ENCODE measurements around the gene OSR1.
"Not testable (repeated sequence)": the region's sequence is repeated elsewhere in the genome, so short reads cannot be mapped to it uniquely, and the experiment has no call there.

Gene OSR1

GRCh38 chr2:19358242-19359020, at the start of gene OSR1:
TSS of gene OSR1 (minus strand) at chr2:19358623. CDS start at chr2:19353805, 4,818 bp downstream.
- no peak for DNase-seq

DNA sequence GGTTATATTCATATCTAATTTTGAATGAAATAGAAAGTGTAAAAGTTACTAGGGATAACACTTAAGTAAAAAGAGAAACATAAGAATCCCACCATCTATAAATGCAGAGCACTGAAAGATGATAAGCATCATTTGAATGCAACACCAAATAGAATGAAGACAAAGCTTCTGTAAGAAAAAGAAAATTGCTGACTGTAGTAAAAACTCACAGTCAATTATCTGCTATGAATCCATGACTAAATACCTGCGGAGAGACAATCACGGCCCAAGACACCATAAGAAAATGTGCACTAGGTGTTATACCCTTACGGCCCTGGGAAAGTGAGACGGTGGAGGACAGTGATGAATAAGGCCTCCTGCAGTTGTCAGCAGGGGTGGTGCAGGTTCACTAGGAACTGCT, 45.4 kb upstream of the OSR1 start:
- no peak for DNase-seq

GRCh38 chr2:19392191-19392590, 33.8 kb upstream of the OSR1 start:
- DNase-seq: no peak

- not testable (repeated sequence) for DNase-seq
Observed at GRCh38 chr2:19389469-19389868, 31.0 kb upstream of the OSR1 start.

DNA sequence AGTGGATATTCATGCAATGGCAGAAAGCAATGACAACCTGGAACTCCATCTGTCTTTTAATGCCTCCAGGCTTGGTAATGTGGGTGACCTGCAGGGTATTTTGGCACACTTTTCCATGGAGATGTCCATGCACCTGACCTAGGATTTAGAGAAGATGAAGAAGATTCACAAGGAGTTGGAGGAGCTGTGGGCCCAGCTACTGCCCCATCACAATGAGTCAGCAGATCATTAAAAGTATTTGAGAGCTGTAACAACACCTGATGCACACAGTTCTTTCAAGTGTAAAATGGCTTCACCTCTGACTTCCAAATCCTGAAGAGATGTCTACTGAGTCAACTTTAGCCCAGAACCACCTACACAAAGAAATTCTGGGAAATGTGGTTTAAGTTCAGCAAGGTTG, 22.1 kb upstream of the OSR1 start:
- DNase-seq: no peak

GRCh38 chr2:19378939-19379338, 20.5 kb upstream of the OSR1 start:
- DNase-seq: no peak

DNA sequence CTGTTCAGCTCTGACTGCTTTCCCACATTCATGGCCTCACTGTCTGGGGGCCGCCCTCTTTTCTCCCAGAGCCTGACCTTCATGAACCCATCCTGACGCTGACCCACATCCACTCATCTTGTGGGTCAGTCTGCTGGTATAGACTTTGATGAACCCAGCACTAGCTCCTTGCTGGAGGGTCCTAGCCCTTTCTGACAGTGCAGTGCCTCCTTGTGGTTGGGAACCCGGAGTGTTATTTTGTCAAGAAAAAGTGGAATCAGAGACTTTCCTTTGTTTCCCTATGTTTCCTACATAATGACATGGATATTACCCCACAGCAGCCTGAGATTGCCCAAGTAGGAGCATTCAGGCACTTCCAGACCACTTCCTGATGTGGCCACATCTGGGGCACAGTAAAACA, 19.3 kb upstream of the OSR1 start:
- no peak for DNase-seq

- DNase-seq: no peak
Observed at GRCh38 chr2:19373352-19373751, 14.9 kb upstream of the OSR1 start.

DNA sequence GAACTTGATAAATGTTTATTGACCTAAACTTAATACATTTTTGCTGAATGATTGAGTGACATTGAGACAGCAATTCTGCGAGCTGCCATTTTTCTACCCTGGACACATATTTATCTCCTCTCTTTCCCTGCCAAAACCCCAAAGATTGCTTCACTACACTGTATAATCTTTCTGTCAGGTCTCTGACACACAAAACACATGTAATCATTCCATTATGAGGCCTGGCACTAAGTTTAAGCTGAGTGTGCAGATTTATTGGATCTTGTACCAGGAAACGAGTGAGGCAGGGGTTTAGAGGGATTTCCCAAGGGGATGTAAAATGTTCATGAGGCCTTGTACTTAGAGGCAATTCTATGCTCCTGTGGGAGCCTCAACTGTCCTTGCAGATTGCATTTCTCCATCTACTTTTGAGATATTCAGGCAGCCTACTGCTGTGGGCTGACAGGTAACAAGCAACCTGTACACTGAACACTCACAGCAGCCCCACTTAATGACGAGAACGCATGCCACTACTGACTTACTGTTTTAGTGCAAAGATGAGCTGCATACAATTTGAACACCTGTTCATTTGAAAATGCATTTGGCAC, 13.7 kb upstream of the OSR1 start:
- DNase-seq: no peak

- no peak for DNase-seq
Observed at GRCh38 chr2:19369341-19369955, 11.0 kb upstream of the OSR1 start.

DNA sequence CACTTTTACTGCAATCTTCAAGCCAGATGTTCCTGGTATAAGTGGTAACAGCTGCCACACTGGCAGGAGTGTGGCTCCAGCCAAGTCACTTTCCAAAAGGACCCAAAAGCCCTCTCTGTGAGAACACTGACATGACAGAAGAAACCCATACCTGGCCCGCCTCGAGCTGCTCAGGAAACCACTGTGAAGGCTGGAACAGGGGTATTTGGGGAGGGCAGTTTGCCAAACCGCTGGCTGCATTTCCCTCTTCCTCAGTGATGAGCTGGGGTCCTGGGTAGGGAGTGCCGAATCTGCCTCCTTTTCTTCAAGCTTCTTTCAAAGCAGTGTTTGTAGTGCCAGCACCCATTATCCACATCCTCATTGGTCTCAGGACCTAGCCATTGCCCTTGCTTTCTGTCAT, 10.3 kb upstream of the OSR1 start:
- no peak for DNase-seq

DNA sequence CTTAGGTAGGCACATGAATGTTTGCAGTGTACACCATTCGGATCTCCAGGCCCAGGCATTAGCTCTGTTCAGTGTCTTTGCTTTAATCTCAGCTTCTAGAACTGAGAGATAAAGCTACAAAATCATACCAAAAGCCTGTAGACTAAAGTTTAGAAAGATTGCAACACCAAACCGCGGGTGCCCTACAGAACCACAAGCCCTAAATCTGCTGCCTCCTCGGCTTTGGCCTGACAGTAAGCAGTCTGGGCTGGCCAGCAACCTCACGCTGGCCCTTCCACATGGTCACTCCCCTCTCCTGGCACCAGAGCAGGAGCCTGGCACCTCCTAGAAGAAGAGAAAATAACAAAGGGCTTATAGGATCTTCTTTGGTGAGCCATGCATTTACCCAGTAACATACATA, 8.9 kb upstream of the OSR1 start:
- DNase-seq: no peak

GRCh38 chr2:19365126-19365525, 6.7 kb upstream of the OSR1 start:
- no peak for DNase-seq

- DNase-seq: no peak
Observed at GRCh38 chr2:19364014-19364413, 5.6 kb upstream of the OSR1 start.

DNA sequence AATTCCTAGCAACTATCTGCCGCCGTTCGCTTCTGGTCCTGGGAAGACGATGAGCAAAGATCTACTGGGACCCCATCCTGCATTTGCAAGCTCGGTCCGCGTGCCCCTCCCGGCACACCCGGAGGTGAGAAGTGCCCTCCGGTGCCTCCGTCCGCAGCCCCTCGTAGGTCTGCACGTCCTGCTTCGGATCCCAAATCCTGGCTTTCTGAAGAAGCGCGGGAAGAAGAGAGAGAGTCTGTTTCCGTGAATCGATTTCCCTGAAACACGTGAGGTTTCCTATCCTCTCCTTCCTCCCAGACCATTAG, 5.0 kb upstream of the OSR1 start:
- DNase-seq: no peak

DNA sequence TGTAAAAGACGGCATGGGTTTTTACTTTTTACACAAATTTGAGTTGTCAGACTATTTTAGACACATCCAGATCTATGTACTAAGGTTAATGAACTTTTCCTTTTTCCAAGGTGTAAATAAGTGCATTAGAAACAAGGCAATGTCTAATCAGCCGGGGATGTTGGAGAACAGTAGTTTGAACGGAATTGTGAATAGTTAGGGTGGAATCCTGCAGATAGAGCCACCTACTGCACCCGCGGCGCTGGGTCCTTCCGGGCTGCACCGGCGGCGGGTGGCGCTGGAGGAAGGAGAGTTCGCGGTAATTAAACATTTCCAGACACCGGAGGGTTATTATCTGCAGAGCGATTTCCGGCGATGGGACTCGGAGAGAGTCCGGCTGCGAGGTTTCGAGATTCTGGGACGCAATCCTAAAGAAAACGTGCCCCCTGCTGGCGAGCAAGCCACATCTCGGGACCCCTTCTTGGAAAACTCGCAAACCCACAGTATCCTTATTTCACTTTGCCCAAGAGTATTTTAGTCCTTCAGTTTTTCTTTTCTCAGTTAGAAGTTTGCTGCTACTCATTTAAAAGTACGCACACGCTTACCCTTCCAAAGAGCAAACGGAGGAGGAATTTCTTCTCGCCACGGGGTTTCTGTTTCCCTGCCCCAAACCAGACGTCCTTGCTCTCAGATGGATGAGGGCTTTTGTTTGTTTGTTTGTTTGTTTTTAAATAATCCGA, 4.5 kb upstream of the OSR1 start:
- no peak for DNase-seq

DNA sequence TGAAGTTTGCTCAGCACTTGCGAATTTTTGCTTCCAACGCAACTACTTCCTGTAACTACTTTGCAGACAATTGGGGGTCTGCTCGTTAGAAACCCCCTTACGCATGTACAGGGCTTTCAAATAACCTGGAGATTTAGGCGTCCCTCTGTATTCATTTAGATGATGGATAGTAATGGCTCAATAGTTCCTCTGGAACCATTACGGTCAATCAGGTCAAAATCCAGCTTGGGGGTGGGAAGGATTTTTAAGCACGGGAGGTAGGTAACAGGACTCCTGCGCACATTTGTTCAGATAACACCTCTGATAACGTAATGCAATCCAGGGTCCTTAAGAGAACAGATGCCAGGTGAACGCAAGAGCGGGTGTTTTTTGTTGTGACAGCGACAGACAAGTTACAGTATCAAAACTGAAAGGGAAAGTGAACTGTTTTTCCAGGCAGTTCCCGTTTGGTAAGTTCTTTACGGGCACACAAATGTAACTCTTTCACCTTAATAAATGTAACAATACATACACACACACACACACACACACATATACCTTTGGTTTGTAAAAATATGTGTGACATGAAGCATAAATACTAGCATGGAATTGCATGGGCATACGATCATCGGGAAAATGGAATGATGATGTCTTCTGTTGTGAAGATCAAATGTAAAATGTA, 3.8 kb upstream of the OSR1 start:
- DNase-seq: no peak

DNA sequence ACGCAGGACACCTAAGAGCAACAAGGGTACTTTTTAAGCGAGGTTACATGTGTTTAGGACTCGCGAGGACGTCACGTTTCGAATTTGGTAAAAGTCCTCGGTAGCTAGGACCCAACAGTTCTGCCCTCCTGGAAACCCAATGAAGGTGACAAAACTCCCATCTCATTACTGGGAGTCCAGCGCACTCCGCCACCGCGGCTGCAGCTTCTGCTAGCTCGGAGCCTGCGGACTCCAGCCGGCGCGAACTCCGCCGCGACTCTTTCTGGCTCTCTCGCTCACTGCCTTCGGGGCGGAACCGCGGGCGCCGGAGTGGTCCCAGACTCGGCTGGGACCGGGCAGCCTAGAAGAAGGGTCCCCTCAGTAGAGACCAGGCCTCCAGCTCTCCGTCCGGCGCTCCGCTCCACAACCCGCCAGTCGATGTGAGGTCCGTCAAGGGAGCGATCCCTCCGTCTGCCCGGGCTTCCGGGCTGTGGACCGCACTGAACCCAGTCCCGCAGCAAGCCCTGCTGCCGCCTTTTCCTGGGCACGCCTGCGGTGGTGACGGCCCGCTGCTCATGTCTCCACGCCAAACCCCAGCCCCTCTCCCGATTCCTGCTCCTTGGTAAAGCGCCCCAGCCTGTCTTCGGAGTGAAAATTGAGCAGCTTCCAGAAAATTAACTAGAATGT, 3.0 kb upstream of the OSR1 start:
- DNase-seq: no peak

DNA sequence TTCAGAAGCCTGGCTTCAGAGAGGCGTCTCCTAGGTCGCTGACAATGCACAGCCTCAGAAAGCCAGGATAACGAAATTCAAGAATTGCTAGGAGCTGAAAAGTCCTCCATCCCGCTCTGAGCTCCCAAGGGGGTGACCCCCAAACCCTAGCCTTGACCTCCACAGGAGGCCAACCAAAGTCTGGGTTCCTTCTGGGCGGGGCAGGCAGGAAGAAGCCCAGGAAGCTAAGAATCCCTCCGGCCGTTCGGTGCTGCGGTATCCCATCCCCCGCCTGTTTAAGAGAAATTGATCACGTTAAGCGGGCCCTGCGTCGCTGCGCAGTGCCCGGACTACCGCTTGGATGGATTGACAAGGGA, 2.5 kb upstream of the OSR1 start:
- DNase-seq: no peak

DNA sequence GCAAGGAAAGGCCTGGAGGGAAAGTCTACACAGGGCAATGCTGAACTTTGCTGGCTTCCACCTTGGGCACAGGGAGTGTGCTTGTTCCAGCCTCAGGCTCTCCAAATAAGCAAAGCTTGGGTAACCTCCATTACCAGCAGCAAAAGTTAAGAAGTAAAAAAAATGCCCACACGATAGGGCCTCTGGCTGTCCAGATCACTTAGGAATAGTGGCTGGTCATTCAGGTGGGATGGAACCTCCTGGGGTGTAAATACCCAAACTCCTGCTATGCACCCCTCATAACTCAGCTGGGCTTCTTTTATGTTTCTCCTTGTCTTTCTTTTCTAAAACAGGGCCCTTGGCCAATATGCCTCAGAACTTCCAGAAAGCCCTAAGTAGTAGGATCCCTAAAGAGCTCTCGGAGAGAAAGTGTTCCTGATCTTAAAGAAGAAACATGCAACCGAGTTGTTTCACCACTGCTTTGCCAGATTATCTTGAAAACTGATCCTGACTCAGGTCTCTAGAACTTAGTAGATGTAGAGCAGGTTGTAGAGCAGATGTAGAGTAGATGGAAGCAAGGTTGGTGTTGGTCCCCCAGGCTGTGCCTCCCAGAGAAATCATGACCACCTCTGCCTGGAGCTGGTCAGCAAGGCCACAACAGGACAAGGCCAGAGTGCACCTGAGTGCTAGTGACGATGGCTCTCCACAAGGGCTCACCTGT, 2.0 kb upstream of the OSR1 start:
- DNase-seq: no peak

DNA sequence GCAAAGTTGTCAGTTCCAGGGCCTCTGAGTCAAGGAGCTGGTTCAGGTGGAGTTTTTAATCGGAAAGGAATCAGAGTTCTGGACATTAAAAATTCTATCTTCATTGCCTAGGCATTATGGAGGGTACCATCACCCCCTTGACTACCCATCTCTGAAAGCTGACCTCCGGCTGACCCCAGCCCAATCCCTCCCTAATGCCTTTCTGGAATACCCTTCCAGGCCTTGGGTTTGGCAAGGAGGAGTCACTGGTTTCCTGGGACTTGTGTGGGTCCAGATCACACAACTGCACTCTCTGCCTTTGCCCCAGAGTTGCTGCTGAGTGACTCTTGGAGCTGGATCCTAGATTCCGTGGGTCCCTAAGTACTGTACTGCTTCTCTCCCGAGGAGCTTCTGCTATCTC, 1.0 kb upstream of the OSR1 start:
- no peak for DNase-seq

DNA sequence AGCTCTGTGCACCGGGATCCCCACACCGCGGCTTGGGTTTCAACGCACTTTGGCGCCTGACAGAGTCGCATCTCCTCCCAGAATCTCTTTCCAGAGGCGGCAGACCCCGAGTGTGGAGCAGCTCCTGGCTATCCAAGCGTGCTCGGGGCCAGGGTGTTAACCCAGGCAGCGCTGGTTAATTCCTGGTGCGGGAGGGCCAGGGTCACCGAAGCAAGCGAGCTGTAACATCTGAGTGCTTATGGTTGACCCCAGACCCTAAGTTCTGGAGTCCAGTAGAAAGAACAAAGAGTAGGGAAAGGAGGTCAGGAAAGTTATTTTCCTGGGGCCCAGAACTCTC, 566 bp upstream of the OSR1 start:
- no peak for DNase-seq
